ENCODE data around the gene TUT7. TPM values are rescaled to one million over a fixed set of nuclear protein-coding genes. Genes with fewer than 3 reads are reported as not detected.
A peak's percentile ranks its signal among the peaks of the same experiment; 100 is the strongest.
"Not testable (repeated sequence)": the region's sequence is repeated elsewhere in the genome, so short reads cannot be mapped to it uniquely, and the experiment has no call there.

The TUT7 gene, protein sequence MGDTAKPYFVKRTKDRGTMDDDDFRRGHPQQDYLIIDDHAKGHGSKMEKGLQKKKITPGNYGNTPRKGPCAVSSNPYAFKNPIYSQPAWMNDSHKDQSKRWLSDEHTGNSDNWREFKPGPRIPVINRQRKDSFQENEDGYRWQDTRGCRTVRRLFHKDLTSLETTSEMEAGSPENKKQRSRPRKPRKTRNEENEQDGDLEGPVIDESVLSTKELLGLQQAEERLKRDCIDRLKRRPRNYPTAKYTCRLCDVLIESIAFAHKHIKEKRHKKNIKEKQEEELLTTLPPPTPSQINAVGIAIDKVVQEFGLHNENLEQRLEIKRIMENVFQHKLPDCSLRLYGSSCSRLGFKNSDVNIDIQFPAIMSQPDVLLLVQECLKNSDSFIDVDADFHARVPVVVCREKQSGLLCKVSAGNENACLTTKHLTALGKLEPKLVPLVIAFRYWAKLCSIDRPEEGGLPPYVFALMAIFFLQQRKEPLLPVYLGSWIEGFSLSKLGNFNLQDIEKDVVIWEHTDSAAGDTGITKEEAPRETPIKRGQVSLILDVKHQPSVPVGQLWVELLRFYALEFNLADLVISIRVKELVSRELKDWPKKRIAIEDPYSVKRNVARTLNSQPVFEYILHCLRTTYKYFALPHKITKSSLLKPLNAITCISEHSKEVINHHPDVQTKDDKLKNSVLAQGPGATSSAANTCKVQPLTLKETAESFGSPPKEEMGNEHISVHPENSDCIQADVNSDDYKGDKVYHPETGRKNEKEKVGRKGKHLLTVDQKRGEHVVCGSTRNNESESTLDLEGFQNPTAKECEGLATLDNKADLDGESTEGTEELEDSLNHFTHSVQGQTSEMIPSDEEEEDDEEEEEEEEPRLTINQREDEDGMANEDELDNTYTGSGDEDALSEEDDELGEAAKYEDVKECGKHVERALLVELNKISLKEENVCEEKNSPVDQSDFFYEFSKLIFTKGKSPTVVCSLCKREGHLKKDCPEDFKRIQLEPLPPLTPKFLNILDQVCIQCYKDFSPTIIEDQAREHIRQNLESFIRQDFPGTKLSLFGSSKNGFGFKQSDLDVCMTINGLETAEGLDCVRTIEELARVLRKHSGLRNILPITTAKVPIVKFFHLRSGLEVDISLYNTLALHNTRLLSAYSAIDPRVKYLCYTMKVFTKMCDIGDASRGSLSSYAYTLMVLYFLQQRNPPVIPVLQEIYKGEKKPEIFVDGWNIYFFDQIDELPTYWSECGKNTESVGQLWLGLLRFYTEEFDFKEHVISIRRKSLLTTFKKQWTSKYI (N-terminal part only)
- 18.8 TPM for total RNA-seq (ENCODE audit: unreplicated experiment)
- long read RNA-seq, partial matches to known transcripts = 3 of 4 reads
- long read RNA-seq, other reads (novel, unspliced or antisense) = 1 of 4 reads

DNA sequence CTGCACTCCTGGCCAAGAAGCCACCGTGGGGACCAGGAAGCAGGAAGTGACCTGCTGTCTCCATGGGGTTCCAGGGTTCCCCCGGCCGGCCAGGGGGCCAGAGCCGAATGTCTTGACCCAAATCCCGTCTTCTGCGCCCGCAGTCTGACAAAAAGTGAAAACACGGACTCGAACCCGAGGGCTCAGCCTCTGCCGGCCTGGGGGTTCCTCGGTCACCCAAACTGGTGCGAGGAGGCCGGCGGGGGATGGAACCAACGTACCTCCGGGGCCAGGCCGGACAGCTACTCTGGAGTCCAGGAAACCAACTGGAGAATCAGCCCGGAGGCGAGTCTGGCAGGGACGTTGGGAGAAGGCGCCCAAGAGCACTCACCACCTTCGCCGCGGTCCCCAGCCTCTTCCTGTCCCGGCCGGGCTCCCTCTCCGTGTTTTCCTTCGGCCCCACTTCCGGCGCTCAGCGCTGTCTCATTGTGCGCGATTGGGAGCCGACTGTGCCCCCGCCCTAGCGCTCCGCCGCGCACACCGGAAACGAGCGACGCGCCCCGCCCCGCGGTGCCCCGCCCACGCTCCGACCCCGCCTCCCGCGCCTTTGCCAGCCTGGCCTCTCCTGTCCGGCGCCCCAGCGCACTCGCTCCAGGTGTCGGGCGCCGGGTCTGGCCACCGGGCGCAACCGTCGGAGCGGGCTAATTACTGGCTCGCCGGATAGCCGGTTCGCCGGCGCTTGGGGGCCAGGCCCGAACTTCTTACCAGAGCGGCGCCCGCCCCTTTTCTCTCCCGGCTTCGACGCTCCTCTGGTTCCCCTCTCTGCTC is at the start of gene TUT7:
TSS of gene TUT7 (minus strand) at position 400 of the 807 bp plus-strand sequence. CDS start 1,211 bp downstream, outside the sequence.
- no peaks in the 10 kb centered on the region for H3K27me3 Mint-ChIP-seq (ENCODE audit: unreplicated experiment)
- DNase-seq (ENCODE audit: low spot score) = peak; percentile 98
- H3K9me3 Mint-ChIP-seq (ENCODE audit: unreplicated experiment) = no peaks in the 10 kb centered on the region
- peak within 1 kb of the TSS; percentile 95 for H3K27ac Mint-ChIP-seq (ENCODE audit: unreplicated experiment)
- no peaks in the 10 kb centered on the region for H3K36me3 Mint-ChIP-seq (ENCODE audit: low read depth, unreplicated experiment)
- peaks cover 19% of the 10 kb centered on the region for H3K4me1 Mint-ChIP-seq (ENCODE audit: unreplicated experiment)
- TF ChIP-seq, protein P1, sequence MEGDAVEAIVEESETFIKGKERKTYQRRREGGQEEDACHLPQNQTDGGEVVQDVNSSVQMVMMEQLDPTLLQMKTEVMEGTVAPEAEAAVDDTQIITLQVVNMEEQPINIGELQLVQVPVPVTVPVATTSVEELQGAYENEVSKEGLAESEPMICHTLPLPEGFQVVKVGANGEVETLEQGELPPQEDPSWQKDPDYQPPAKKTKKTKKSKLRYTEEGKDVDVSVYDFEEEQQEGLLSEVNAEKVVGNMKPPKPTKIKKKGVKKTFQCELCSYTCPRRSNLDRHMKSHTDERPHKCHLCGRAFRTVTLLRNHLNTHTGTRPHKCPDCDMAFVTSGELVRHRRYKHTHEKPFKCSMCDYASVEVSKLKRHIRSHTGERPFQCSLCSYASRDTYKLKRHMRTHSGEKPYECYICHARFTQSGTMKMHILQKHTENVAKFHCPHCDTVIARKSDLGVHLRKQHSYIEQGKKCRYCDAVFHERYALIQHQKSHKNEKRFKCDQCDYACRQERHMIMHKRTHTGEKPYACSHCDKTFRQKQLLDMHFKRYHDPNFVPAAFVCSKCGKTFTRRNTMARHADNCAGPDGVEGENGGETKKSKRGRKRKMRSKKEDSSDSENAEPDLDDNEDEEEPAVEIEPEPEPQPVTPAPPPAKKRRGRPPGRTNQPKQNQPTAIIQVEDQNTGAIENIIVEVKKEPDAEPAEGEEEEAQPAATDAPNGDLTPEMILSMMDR (IDR thresholded peaks at IDR 0.05; ENCODE audit: unreplicated experiment) = no peak
- peak within 1 kb of the TSS; percentile 99 for H3K4me3 Mint-ChIP-seq (ENCODE audit: unreplicated experiment)

GRCh38 chr9:86402591-86402990 is 48.4 kb upstream of the TUT7 start:
- H3K4me3 Mint-ChIP-seq (ENCODE audit: unreplicated experiment) = no peak overlapping the region
- TF ChIP-seq, protein P1 (IDR thresholded peaks at IDR 0.05; ENCODE audit: unreplicated experiment) = no peak
- H3K27me3 Mint-ChIP-seq (ENCODE audit: unreplicated experiment) = no peaks in the 10 kb centered on the region
- peaks cover 9% of the 10 kb centered on the region for H3K4me1 Mint-ChIP-seq (ENCODE audit: unreplicated experiment)
- no peaks in the 10 kb centered on the region for H3K36me3 Mint-ChIP-seq (ENCODE audit: low read depth, unreplicated experiment)
- no peaks in the 10 kb centered on the region for H3K9me3 Mint-ChIP-seq (ENCODE audit: unreplicated experiment)
- no peak overlapping the region for H3K27ac Mint-ChIP-seq (ENCODE audit: unreplicated experiment)
- DNase-seq (ENCODE audit: low spot score) = no peak

- H3K4me3 Mint-ChIP-seq (ENCODE audit: unreplicated experiment) = no peak overlapping the region
- H3K27ac Mint-ChIP-seq (ENCODE audit: unreplicated experiment) = no peak overlapping the region
- H3K4me1 Mint-ChIP-seq (ENCODE audit: unreplicated experiment) = no peaks in the 10 kb centered on the region
- H3K27me3 Mint-ChIP-seq (ENCODE audit: unreplicated experiment) = no peaks in the 10 kb centered on the region
- no peaks in the 10 kb centered on the region for H3K9me3 Mint-ChIP-seq (ENCODE audit: unreplicated experiment)
- no peaks in the 10 kb centered on the region for H3K36me3 Mint-ChIP-seq (ENCODE audit: low read depth, unreplicated experiment)
- TF ChIP-seq, protein P1 (IDR thresholded peaks at IDR 0.05; ENCODE audit: unreplicated experiment) = no peak
- no peak for DNase-seq (ENCODE audit: low spot score)
Observed at GRCh38 chr9:86396412-86396811, 42.2 kb upstream of the TUT7 start.

- H3K27me3 Mint-ChIP-seq (ENCODE audit: unreplicated experiment); H3K9me3 Mint-ChIP-seq (ENCODE audit: unreplicated experiment); H3K4me1 Mint-ChIP-seq (ENCODE audit: unreplicated experiment); H3K36me3 Mint-ChIP-seq (ENCODE audit: low read depth, unreplicated experiment); H3K27ac Mint-ChIP-seq (ENCODE audit: unreplicated experiment); DNase-seq (ENCODE audit: low spot score); H3K4me3 Mint-ChIP-seq (ENCODE audit: unreplicated experiment): not testable (repeated sequence)
Observed at GRCh38 chr9:86390184-86390583, 36.0 kb upstream of the TUT7 start.

Measured in endothelial cell (in vitro differentiated cells).